Uterus (tissue), 2 donors: ENCODE measurements around the gene BCLAF1.

Experiments
- CTCF ChIP-seq, 4 experiments: fragments of 200-600 bp in 2 of 4; fragments of 450-650 bp in 2 of 4; sonication (generic) in 2 of 4; IDR thresholded peaks; one replicate each; pipeline ENCODE4 v1.5.1; 2016 to 2019; ENCODE audit warnings: antibody characterized with exemption in 4 of 4, mild to moderate bottlenecking in 2 of 4, moderate library complexity in 1 of 4
- POLR2A ChIP-seq, 2 donors: fragments of 450-650 bp; IDR thresholded peaks; one replicate each; pipeline ENCODE4 v1.6.1; 2016; ENCODE audit warnings: antibody characterized with exemption in 2 of 2, mild to moderate bottlenecking in 1 of 2, moderate library complexity in 1 of 2

- TF ChIP-seq POLR2A (IDR thresholded peaks at IDR 0.05) (no peak), CTCF (IDR thresholded peaks at IDR 0.05) (no peak)
Observed at GRCh38 chr6:136334465-136334846, 44.8 kb upstream of the BCLAF1 start.
